K562 (cell line): ENCODE measurements around the gene DST. TPM values are rescaled to one million over a fixed set of nuclear protein-coding genes. Genes with fewer than 3 reads are reported as not detected.

Source experiments
- ATAC-seq: fragments of 200-7000 bp; cut with Tn5 transposase; 3 replicates; pipeline ENCODE4 v1.9.1; 2020; ENCODE audit warnings: moderate library complexity
- BruUV-seq: library from RNA; stranded (reverse); fragments of 400-500 nt; replicated peaks from 2 replicates; lab custom pipeline; 2021; lab: Mats Ljungman, UMichigan
- CTCF ChIA-PET: fragments of 300-600 bp; formaldehyde crosslinking; extraction: SDS; loops from one replicate; lab custom pipeline; 2021; ENCODE audit warnings: low intra/inter-chr PET ratio; lab: Yijun Ruan, JAX
- POLR2A ChIA-PET: fragments of 300-600, 350-650 bp; sonication (Branson Sonifier 250); formaldehyde crosslinking; extraction: SDS; loops from one replicate; lab custom pipeline; 2021; ENCODE audit warnings: antibody characterized with exemption, inconsistent platforms; lab: Yijun Ruan, JAX
- DNase-seq, 4 experiments: peaks; one replicate each; pipeline versions ENCODE4 v3.0.0 to v3.0.0-alpha.2; 2011 to 2018; ENCODE audit warnings: low spot score in 3 of 4, mixed read lengths in 3 of 4; ENCODE audit errors: extremely low read depth in 1 of 4
- FAIRE-seq: peaks from 2 replicates; lab custom pipeline; 2011; peaks lifted over from hg19 to GRCh38; lab: Jason Lieb, UNC
- H2AFZ ChIP-seq: 2 replicates; pipeline ENCODE4 v1.6.0; 2011; ENCODE audit warnings: low read depth, low read length, control low read depth, inconsistent platforms
- H3K27ac ChIP-seq: fragments of 200-600 bp; 3 replicates; pipeline ENCODE4 v1.8.0; 2011; ENCODE audit warnings: low read depth, mild to moderate bottlenecking, control low read depth, inconsistent platforms, low read length, moderate library complexity, mixed read lengths; ENCODE audit errors: extremely low read depth
- H3K27me3 ChIP-seq, 2 experiments: fragments of 300-600 bp in 1 of 2; 2 replicates in 1 of 2; 3 replicates in 1 of 2; pipeline versions ENCODE4 v1.6.0 to v1.8.0; 2011; ENCODE audit warnings: inconsistent platforms in 2 of 2, low read length in 2 of 2, mild to moderate bottlenecking in 1 of 2, mixed read lengths in 1 of 2, moderate library complexity in 1 of 2; ENCODE audit not compliant: control insufficient read depth in 2 of 2, insufficient read depth in 2 of 2
- H3K36me3 ChIP-seq: fragments of 300-600 bp; 3 replicates; pipeline ENCODE4 v1.8.0; 2011; ENCODE audit warnings: mild to moderate bottlenecking, low read length, inconsistent platforms; ENCODE audit not compliant: control insufficient read depth, insufficient read depth
- H3K4me1 ChIP-seq, 2 experiments: fragments of 200-600 bp in 1 of 2; replicated peaks in 1 of 2; 2 replicates in 1 of 2; 3 replicates in 1 of 2; pipeline versions ENCODE4 v1.5.1 to v1.8.0; 2011; ENCODE audit warnings: inconsistent platforms in 2 of 2, low read length in 2 of 2, mild to moderate bottlenecking in 1 of 2, mixed read lengths in 1 of 2, moderate library complexity in 1 of 2; ENCODE audit not compliant: control insufficient read depth in 2 of 2, insufficient read depth in 2 of 2
- H3K4me2 ChIP-seq: 2 replicates; pipeline ENCODE4 v1.6.1; 2011; ENCODE audit warnings: low read length, control low read depth, inconsistent platforms, mixed read lengths; ENCODE audit not compliant: insufficient read depth
- H3K4me3 ChIP-seq: fragments of 200-600 bp; sonication (generic), shearing (Covaris generic); 2 replicates; pipeline ENCODE4 v1.5.1; 2016; ENCODE audit warnings: control low read depth, inconsistent platforms
- H3K79me2 ChIP-seq: fragments of 200-600 bp; 3 replicates; pipeline ENCODE4 v1.8.0; 2011; ENCODE audit warnings: low read length, inconsistent platforms; ENCODE audit not compliant: control insufficient read depth, insufficient read depth
- H3K9ac ChIP-seq, 2 experiments: 2 replicates each; pipeline versions ENCODE4 v1.6.0 to v1.6.1; 2011; ENCODE audit warnings: low read depth in 2 of 2, low read length in 2 of 2, control low read depth in 1 of 2, inconsistent platforms in 1 of 2, mild to moderate bottlenecking in 1 of 2, mixed read lengths in 1 of 2; ENCODE audit not compliant: insufficient read depth in 1 of 2
- H3K9me1 ChIP-seq: one replicate; pipeline ENCODE4 v1.6.0; 2011; ENCODE audit warnings: inconsistent platforms, mild to moderate bottlenecking, low read length, moderate library complexity; ENCODE audit not compliant: control insufficient read depth, insufficient read depth
- H3K9me3 ChIP-seq: replicated peaks from 2 replicates; pipeline ENCODE4 v1.5.1; 2011; ENCODE audit warnings: low read depth, low read length, inconsistent platforms; ENCODE audit not compliant: control insufficient read depth, insufficient read depth
- H4K20me1 ChIP-seq: replicated peaks from 2 replicates; pipeline ENCODE4 v1.6.1; 2011; ENCODE audit warnings: low read length, inconsistent platforms, mixed read lengths; ENCODE audit not compliant: control insufficient read depth, insufficient read depth
- CBFA2T3 ChIP-seq: fragments of 450-650 bp; IDR thresholded peaks from 2 replicates; pipeline ENCODE4 v1.6.1; 2017
- NFIC ChIP-seq: fragments of 450-650 bp; IDR thresholded peaks from 2 replicates; pipeline ENCODE4 v1.6.1; 2017; ENCODE audit warnings: mild to moderate bottlenecking, inconsistent platforms
- WGBS: fragments of 100-300 bp; shearing (Covaris generic); methylation state at CpG from one replicate; pipeline ENCODE4 v1.1.6; 2016; ENCODE audit warnings: low coverage, mixed read lengths; ENCODE audit not compliant: insufficient coverage; ENCODE audit errors: missing lambda C conversion rate; 5-methylcytosine and 5-hydroxymethylcytosine counted together
- in situ Hi-C: fragments of 300-500 bp; cut with MboI; formaldehyde crosslinking; loops from 4 replicates; pipeline ENCODE4 v1.15.0; 2018; ENCODE audit warnings: inconsistent platforms, mixed read lengths
- intact Hi-C: fragments of 100-400 bp; cut with micrococcal nuclease; formaldehyde crosslinking; loops from 2 replicates; pipeline ENCODE4 v1.14.2; 2022
- polyA plus RNA-seq, 8 experiments: library from polyadenylated mRNA; depleted of rRNA in 4 of 8; stranded (reverse) in 5 of 8; unstranded in 3 of 8; fragments of >200 nt; fragmentation: Nextera tagmentation in 2 of 8; fragmentation: Illumina TruSeq in 1 of 8; extraction: Ambion mirVana in 2 of 8; extraction: Trizol in 1 of 8; gene quantifications; 2 replicates each; pipeline versions ENCODE4 v1.2.1 to v1.2.3, GENCODE V29; 2011 to 2014; ENCODE audit warnings: inconsistent platforms in 1 of 8, missing spikeins in 1 of 8
- total RNA-seq, 7 experiments: library from RNA; depleted of rRNA in 6 of 7; stranded (reverse); fragments of >200 nt in 6 of 7; fragmentation: Illumina TruSeq in 2 of 7; extraction: Trizol in 2 of 7; gene quantifications; 2 replicates each; pipeline versions ENCODE4 v1.2.1 to v1.2.3, GENCODE V29; 2011 to 2021; ENCODE audit warnings: low replicate concordance in 1 of 7
- TF ChIP-seq, protein P1 (sequence below), 2 experiments: fragments of 250-450 bp in 1 of 2; fragments of 450-650 bp in 1 of 2; sonication (Bioruptor Pico) in 1 of 2; IDR thresholded peaks; 2 replicates each; pipeline versions ENCODE4 v1.6.1 to v1.8.0; 2016 to 2021; ENCODE audit warnings: mild to moderate bottlenecking in 2 of 2, moderate library complexity in 2 of 2, missing compliant biosample characterization in 1 of 2, missing genetic modification characterization in 1 of 2

Gene DST
- total and polyA plus RNA-seq, 9 of the 15 experiments (the other 6 are each of a cell fraction or from before 2014, with no cell fraction given) = 5.2 to 21.9 (median 13.3) TPM

DNA sequence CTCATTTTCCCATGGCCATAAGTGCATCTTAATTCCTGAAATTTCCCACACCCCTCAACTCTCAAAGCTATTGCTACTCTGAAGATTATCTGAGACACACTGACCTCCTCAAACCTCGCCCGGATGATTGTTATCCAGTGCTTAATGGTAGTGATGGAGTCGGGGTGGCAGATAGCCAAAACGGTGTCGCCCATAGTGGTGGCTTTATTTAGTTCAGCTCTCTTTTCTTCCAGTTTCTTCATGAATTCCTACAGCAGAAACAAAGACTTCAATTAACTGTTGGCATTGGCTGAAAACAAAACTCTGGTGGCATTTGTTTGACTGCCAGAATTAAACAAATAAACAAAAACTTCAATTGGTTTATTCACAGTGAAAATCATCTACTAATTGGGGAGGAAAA is 165.4 kb downstream of the DST start (continued):
- TF ChIP-seq, protein P1, sequence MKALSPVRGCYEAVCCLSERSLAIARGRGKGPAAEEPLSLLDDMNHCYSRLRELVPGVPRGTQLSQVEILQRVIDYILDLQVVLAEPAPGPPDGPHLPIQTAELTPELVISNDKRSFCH (CRISPR knock-in tag; IDR thresholded peaks at IDR 0.05) = no peak
- TF ChIP-seq, protein P1 (tag; IDR thresholded peaks at IDR 0.05) = no peak
- TF ChIP-seq, all 486 proteins: peak for 0

DNA sequence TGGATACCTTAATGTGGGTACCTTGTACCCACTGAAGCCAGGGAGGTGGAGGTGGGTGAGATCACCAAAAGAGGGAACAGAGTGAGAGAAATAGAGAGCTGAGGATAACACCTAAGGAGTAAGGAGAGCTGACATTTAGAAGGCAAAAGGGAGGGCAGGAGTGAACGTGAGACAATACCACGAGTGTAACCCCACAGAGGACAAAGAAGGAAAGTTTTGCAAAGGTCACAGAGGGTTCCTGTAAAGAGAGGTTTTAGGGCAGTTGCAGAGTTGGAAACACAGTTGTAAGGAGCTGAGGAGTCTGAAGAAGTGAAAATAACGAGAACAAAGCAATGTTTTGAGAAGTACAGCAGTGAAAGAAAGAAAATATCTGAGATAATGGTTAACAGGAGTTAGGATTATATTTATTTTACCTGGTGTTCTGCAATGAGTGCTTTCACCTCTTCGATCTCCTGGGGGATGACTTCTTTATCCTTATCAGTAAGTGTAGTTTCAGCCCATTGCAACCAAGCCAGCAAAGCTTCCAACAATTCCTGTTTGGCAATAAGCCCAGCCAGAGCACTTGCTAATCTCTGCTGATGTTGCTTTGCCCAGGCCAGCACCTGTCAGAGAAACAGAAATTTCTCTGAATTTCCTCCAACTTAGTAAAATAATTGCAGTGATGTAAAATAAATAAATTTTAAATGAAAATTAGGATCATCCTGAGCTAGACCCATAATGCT is 166.8 kb downstream of the DST start:
- Histone ChIP-seq H3K4me3 (no peak overlapping the region), H3K79me2 (no peaks in the 10 kb centered on the region), H3K9me3 (no peaks in the 10 kb centered on the region), H2AFZ (no peak overlapping the region), H3K9ac (no peak overlapping the region), H3K9me1 (no peaks in the 10 kb centered on the region), H3K4me1 (no peaks in the 10 kb centered on the region), H3K27me3 (no peaks in the 10 kb centered on the region), H4K20me1 (no peaks in the 10 kb centered on the region), H3K36me3 (no peaks in the 10 kb centered on the region), H3K4me2 (no peak overlapping the region), H3K27ac (no peak overlapping the region)
- no peak for FAIRE-seq
- ChIA-PET CTCF (no interaction called here), POLR2A (interaction anchor here (0.6 to 0.9 kb wide), 3 partner anchors 12 to 37 kb away, joined by 3 read pairs; no protein-coding TSS in a partner anchor)
- peak; percentile 57; the same call in 2 of the 3 replicates for ATAC-seq
- WGBS = 12% methylated on average over 4 of the region's 4 CpGs
- intact Hi-C loops (no loop called here), in situ Hi-C loops (no loop called here)
- BruUV-seq = no TSS peak
- no peak for TF ChIP-seq CBFA2T3
- peak; percentile 35 for TF ChIP-seq NFIC
- peak in 1 of 4 experiments; percentile 17 for DNase-seq
